Melanocyte of skin (primary cell): ENCODE data around the gene CASS4. TPM values are rescaled to one million over a fixed set of nuclear protein-coding genes. Genes with fewer than 3 reads are reported as not detected.

Source experiments
- small RNA-seq, 2 donors: library from RNA; depleted of rRNA; stranded (forward); fragments of <200 nt; gene quantifications; one replicate each; pipeline ENCODE3, GENCODE V24; 2012
- total RNA-seq, 2 donors: library from RNA; depleted of rRNA; stranded (reverse); fragments of >200 nt; gene quantifications; 2 replicates each; pipeline ENCODE4 v1.2.3, GENCODE V29; 2012

The CASS4 gene, protein sequence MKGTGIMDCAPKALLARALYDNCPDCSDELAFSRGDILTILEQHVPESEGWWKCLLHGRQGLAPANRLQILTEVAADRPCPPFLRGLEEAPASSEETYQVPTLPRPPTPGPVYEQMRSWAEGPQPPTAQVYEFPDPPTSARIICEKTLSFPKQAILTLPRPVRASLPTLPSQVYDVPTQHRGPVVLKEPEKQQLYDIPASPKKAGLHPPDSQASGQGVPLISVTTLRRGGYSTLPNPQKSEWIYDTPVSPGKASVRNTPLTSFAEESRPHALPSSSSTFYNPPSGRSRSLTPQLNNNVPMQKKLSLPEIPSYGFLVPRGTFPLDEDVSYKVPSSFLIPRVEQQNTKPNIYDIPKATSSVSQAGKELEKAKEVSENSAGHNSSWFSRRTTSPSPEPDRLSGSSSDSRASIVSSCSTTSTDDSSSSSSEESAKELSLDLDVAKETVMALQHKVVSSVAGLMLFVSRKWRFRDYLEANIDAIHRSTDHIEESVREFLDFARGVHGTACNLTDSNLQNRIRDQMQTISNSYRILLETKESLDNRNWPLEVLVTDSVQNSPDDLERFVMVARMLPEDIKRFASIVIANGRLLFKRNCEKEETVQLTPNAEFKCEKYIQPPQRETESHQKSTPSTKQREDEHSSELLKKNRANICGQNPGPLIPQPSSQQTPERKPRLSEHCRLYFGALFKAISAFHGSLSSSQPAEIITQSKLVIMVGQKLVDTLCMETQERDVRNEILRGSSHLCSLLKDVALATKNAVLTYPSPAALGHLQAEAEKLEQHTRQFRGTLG
- total RNA-seq = under 1 TPM in 1 of 2 donors, not detected in 1; under 0.01 TPM

DNA sequence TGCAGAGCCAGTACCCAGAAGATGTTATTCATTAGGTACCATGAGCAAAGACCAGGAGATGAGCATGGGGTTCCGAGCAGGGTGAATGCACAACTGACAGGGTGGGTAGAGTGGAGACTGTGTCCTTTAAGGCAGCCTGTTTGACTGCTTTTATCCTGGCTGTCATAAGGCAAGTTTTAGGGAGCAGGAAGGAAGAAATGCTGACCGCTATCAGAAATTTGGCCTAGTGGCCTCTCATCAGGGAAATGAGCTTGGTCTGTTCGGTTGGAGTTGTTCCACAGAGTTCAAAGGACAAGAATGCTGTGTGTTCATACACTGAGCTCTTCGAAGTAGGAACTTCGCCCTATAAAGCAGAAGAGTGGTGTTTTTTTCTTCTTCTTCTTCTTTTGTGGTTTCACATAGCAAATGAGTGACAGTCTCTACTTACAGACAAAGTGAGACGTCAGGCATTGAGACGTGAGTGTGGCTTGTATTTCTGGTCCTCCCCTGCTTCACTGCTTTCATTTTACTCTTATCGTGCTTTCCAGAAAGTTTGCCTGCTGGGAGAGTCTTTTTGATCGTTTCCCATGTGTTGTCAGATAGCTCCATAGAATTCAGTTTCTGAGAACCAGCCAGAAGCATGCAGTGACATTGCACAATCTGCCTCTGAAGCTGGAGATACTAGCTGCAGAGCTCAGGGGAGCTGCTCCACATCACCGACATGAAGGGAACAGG lies at the start of gene CASS4:
TSS of gene CASS4 (plus strand) at position 502 of the 714 bp plus-strand sequence. CDS start at position 701, 199 bp downstream.

DNA sequence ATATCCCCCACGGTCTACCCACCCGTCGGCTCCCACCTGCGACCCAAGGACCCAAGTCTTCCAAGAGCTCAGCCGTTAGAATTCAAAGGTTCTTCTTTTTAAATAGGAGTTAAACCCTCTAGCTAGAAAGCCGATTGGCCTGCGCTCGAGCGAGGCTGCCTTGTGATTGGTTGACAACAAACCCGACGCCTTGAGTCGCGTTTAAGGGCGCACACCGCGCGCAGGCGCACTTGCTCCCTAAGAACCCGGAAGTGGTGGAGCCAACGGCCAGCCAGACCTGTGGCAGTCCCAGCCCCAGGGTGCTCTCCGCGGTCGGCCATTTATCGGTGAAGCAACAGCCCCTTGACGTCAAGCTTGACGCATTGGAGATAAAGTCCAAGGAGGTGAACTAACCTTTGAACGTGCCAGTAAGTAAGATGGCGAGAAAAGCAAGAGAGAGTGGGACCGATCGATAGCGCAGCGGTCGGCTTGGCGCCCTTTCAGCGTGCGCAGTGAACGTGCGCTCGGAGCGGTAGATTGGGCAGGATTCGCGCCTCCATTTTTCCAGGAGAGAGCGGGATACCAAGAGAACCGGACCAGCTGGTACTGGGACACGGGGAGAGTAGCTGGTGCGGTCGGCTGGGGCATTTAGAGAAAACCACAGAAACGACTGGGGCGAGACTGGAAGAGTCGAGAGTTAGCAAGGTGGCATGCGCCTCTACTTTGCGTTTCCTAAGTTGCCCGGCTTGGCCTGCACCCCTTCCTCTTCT lies 19.8 kb upstream of the CASS4 start, which contains the start of the genes AURKA and CSTF1:
TSS of gene AURKA (minus strand) at position 84 of the 749 bp plus-strand sequence. CDS start 4,018 bp downstream, outside the sequence.
TSS of gene CSTF1 (plus strand) at position 514 of the 749 bp plus-strand sequence. CDS start 2,908 bp downstream, outside the sequence.

DNA sequence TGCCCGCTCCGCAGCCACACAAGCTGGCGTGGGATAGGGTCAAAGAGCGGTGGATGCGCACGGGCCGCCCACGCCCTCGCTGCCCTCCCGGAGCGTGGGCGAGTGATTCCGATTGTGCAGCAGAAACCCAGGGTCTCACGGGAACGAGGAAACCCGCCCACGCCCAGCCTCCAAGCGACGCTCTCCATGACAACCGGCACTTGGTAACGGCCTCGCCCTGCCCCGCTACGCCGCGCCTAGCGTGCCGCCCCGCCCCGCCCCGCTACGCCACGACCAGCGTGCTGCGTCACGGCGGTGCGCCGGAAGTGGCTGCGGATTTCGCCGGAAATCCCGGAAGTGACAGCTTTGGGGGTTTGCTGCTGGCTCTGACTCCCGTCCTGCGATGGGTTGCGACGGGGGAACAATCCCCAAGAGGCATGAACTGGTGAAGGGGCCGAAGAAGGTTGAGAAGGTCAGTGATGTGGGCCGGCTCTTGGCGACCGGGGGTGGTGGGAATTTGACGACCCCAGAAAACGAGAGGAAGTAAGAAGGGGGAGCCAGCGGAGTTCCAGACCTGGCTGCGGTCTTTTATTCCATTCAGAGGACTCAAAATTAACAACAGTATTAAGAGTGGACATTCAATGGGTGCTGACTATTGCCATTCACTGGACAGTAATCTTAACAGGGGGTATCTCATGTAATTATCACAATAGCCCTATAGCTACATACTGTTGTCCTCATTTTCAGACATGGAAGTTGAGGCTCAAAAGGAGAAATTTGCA lies 56.4 kb downstream of the CASS4 start, which contains the start of gene RTF2:
TSS of gene RTF2 (plus strand) at position 312 of the 761 bp plus-strand sequence. CDS start at position 383, 71 bp downstream.

Small RNA genes within 50 kb of the gene (small RNA-seq; reads per million reads assigned to genes)
- 0 reads per million in 2 donors for gene RPL39P

Other genes starting within 250 kb of the CASS4 start
- gene MC3R, start 163.5 kb upstream of the CASS4 start, total RNA-seq = not detected
- gene FAM210B, start 53.3 kb upstream of the CASS4 start, total RNA-seq = 10 to 100 TPM; 13.0 to 16.5 TPM
- gene AURKA, start 20.0 kb upstream of the CASS4 start, total RNA-seq = 10 to 100 TPM; 39.2 to 93.9 TPM
- gene CSTF1, start 19.6 kb upstream of the CASS4 start, total RNA-seq = 10 to 100 TPM; 47.5 to 69.3 TPM
- 10 to 100 TPM; 50.6 to 66.9 TPM for gene RTF2, start 56.4 kb downstream of the CASS4 start, total RNA-seq
- gene FAM209A, start 112.5 kb downstream of the CASS4 start, total RNA-seq = not detected
- not detected for gene FAM209B, start 121.0 kb downstream of the CASS4 start, total RNA-seq
- 1 to 10 TPM; 1.7 to 10.0 TPM for gene TFAP2C, start 217.0 kb downstream of the CASS4 start, total RNA-seq